ENCODE measurements around the gene CRIP3.
"Not testable (repeated sequence)": the region's sequence is repeated elsewhere in the genome, so short reads cannot be mapped to it uniquely, and the experiment has no call there.

CRIP3 gene, protein sequence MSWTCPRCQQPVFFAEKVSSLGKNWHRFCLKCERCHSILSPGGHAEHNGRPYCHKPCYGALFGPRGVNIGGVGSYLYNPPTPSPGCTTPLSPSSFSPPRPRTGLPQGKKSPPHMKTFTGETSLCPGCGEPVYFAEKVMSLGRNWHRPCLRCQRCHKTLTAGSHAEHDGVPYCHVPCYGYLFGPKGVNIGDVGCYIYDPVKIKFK

DNA sequence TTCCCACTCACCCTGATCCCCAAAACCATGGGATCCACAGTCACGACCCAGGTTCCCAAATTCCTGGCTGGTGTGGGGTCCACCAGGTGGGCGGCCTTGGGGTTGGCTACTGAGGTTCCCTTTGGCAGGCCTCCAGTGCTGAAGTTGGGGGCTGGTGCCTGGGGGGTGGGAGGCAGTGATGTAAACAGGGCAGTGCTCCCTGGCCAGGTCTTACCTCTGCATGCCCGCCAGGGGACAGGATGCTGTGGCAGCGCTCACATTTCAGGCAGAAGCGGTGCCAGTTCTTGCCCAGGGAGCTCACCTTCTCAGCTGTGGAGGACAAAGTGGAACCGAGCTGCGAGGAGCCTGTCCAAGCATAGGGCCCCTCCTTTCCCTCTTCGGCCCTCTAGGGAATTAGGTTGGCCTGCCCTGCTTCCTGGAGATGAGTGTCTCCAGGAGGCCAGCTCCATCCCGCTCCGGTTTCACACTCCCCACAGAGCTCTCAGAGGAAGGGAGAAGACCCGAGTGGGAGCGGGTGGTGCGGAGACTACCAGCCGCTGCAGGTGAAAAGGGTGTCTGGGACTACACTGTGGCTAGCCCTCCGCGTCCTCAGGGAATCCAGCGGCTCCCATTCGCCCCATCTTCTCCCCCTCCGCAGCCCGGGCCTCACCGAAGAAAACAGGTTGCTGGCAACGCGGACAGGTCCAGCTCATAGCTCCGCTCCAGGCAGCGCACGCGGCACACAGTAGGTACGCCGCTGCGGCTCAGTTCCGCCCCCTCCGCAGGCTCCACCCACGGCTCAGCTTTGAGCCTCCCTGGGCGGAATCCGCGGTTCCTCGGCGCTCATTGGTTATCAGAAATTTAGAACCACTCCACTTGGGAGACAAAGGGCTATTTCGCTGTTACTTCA, at the start of gene CRIP3:
Gene CRIP3 (minus strand): TSS at position 726 of the 889 bp plus-strand sequence. CDS start 34 bp downstream, at position 692.
- in situ Hi-C loops (cut with HindIII; ENCODE audit: low sequenced_read_pairs), result no loop called here

DNA sequence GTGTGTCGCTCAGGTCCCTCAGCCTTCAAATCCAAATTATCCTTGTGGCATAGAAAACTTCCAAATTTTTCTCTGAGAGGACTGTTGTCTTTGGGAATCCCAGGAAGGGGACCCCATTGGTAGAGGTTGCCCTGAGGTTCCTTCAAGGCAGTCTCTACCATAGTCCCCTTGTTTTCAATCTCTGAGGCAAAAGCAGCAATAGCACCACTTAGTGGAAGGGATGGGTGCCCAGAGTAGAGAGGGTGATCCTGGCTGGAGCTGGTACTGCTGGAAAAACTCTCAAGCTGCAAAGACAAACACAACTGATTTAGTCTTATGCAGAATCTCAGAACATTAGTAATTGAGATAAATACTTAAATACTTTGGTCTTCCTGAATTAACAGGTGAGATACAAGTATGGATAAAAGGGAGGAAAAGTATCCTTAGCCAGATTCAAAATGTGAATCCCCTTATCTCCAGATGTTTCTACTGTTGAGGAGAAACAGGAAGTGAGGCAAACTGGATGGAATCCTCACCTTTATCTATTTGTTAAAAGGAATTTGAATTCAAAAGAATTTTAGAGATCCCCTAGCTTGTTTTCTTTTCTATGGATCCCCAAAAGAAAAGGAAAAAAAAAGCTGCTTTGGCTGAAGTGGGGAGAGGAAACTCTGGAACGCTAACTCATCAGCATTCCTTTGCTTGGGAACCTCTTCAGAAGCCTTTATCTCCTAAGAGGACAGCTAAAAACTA, 47.4 kb upstream of the CRIP3 start:
- in situ Hi-C loops (cut with HindIII; ENCODE audit: low sequenced_read_pairs), result no loop called here

DNA sequence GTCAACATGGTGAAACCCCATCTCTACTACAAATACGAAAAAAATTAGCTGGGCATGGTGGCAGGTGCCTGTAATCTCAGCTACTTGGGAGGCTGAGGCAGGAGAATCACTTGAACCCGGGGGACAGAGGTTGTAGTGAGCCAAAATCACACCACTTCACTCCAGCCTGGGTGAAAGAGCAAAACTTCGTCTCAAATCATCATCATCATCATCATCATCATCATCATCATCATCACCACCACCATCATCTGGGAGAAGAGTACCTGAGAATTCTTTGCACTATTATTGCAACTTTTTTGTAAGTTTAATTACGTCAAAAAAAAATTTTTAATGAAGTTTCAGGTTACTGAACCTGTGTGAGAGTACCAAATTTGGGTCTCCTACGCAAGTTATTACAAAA, 43.3 kb upstream of the CRIP3 start:
- in situ Hi-C loops (cut with HindIII; ENCODE audit: low sequenced_read_pairs), result not testable (repeated sequence)

DNA sequence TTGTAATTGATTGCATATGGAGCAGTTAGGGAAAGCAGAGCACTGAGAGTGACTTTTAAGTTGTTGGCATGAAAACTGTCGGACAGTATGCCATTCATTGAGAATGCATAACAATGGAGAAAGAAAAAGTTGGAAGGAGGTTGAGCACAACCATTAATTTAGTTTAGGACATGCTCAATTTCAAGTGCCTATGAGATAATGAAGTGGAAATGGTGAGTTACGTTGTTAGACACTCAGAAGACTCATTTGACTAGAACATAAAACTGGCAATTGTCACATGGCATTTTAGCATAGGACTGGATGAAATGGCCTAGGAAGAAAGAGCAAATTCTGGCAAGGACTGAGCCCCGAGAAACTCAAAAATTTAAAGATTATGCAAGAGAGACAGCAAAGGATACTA, 38.8 kb upstream of the CRIP3 start:
- in situ Hi-C loops (cut with HindIII; ENCODE audit: low sequenced_read_pairs), result no loop called here

DNA sequence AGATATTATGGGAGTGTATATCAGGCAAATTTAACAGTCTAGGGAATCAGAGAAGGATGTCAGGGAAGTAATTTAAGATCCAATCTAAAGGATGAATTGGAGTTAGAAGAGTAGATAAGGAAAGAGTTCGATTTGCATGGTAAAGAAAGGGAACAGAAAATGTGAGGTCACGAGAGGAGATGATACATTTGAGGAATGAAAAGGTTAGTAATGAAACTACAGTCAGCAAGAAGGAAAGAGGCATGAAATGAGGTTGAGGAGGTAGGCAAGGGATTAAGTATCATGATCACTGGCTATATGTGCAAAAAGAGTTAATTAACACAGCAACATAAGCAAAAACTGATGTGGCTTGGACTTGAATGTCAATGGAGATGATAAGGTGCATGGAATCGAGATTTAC, 38.4 kb upstream of the CRIP3 start:
- in situ Hi-C loops (cut with HindIII; ENCODE audit: low sequenced_read_pairs), result no loop called here

DNA sequence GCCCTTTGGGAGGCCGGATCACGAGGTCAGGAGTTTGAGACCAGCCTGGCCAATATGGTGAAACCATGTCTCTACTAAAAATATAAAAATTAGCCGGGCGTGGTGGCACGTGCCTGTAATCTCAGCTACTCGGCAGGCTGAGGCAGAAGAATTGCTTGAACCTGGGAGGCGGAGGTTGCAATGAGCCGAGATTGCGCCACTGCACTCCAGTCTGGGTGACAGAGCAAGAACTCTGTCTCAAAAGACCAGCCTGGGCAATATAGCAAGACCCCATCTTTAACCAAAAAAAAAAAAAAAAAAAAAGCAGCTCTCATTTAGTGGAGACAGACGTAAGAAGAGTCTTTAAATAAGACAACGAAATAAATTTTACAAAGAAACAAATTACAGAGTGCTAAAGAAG, 37.6 kb upstream of the CRIP3 start:
- in situ Hi-C loops (cut with HindIII; ENCODE audit: low sequenced_read_pairs), result not testable (repeated sequence)

DNA sequence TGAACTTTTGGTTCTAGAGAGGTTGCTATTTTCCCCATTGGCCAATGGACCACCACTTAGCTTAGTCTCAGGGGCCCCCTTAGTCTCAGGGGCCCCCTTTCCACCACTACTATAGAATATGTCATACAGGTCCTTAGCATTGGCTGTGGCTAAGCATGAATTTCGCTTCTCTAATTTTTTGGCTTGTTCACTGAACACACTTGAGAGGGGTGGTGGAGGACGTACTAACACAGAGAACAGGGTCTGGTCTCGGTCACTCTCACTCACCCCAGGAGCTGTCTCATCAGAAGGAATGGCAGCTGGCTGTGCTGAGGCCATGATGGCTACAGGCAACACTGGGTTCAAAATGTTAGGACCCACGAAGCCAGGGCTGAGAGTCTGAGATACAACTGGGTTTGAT, 30.5 kb upstream of the CRIP3 start:
- in situ Hi-C loops (cut with HindIII; ENCODE audit: low sequenced_read_pairs), result no loop called here

DNA sequence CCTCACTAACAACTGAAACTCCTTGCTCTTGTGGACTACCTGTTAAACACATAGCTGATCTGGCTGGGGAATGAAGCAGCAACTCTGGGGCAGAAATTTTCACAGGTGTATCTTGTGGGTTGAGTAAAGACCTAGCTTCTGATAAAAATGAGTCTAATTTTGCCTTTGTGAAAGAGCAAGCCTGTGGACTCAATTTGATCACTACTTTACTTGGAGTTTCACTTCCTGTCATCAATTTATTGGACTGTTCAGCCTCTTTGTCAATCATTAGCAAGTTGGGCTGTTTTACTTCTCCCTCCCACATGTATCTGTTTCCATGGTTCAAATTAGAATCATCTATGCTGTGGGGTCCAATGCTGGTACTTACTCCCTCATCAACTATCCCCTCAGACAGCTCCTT, 29.6 kb upstream of the CRIP3 start:
- in situ Hi-C loops (cut with HindIII; ENCODE audit: low sequenced_read_pairs), result no loop called here

DNA sequence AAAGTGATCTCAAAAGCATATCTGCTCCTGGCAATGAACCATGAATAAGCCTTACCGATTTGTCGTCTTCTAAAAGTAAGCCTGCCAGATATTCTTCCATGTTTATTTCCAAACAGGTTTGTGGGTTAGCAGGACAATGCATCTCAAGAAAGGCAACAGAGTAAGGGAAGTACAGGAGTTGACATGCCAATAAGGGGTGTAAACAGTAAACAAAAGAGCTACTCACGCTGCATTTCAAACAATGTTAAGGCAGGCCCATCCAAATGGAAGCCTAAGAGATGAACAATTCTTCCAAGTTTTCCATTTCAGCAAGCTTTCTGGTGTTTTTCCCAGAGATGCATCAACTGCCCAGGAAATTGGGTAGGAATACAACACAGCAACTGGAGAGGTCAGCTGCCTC, 27.8 kb upstream of the CRIP3 start:
- in situ Hi-C loops (cut with HindIII; ENCODE audit: low sequenced_read_pairs), result no loop called here

DNA sequence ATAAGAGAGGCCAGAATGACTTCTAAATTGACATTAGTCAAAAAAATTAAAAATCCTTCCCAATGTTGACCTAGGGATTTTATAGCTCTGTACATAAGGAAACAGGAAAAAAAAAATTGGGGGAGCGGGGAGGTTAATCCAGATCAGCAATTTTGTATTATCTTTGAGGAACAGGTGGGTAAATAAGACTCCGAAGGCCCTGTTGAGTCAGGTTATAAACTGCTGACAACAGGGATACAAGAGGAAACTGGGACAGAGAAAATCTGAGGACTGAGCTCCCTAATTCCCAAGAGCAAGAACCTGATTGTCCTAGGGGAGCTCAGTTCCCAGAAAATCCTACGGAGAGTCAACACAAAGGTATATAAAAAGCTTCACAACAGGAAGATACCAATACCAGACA, 26.8 kb upstream of the CRIP3 start:
- in situ Hi-C loops (cut with HindIII; ENCODE audit: low sequenced_read_pairs), result no loop called here

DNA sequence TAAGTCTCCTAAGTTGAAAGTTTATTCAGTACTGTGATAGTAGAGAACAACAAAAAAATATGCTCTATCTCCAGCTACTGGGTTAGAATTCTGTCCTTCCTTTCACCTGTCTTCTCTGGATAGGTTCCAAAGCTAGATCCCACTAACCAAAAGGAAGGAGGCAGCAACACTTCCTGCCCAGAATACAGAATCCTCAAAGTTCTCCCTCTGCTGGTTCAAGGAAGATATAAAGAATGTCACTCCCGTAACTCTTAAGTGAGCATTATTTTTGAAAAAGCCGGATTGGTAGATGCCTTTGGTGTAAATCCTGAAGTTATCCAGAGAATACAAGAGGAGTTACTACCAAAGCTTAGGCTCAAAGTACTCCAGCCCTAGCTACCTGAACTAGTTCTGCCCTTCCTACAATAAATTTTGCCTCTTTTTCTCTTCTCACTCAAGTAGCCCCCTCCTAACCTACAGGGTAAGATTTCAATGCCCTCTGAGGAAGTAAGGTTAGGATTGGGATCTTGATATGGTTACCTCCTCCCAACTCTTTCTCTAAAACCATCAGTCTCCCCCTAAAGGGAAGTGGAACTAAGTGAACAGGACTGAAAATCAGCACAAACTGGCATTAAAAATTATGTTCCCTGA, 26.0 kb upstream of the CRIP3 start:
- in situ Hi-C loops (cut with HindIII; ENCODE audit: low sequenced_read_pairs), result no loop called here

DNA sequence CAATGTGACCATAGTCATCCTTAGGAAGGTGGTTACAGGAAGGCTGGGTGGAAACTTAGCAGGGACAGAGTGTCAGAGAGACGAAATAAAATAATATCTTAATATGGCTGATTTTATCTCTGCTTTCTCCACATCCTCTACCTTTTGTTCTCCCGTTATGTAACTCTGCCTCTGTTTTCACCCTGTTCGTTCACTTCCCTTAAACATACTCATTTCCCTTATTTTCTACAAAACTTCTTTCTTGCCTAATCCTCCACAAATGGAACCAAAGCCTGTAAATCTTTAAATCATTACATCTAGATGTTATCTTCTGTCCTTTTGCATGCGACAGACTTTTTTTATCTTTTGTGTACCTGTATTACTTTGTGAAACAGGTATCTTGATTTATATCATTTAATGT, 23.3 kb upstream of the CRIP3 start:
- in situ Hi-C loops (cut with HindIII; ENCODE audit: low sequenced_read_pairs), result no loop called here

DNA sequence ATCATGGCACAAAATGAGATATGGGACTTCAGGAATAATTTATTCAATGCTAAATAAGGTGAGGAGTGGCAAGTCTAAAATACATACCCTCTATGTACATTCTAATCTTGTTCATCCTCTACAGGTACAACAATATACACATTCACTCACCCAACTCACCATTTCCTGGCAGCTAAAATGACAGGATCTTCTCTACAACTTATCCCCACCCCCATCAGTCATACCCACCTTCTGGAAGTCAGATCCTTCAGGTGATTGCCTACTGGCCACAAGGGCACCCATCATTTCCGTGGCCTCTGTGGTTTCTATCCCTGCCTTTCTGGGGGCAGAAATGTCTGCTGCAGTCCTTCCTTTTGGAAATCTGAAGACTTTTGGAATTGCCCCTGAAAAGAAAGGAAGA, 22.8 kb upstream of the CRIP3 start:
- in situ Hi-C loops (cut with HindIII; ENCODE audit: low sequenced_read_pairs), result no loop called here

DNA sequence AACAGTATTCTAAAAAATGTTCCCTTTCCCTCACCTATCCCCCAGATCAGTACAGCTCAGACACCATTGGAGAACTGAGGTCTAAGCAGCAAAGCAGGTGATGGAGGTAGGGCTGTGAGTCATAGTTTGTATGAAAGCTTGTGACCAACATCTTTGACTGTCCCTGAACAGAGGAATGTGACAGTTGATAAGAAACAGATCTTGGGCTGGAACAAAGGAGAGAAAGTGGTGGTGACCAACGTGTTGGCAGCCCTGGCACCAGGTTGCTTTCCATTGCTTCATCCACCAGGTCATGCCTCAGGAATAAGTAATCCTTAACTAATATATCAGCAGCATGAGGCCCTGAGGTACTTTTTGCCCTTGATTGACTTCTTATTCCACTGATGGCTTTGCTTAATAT, 19.9 kb upstream of the CRIP3 start:
- in situ Hi-C loops (cut with HindIII; ENCODE audit: low sequenced_read_pairs), result no loop called here

DNA sequence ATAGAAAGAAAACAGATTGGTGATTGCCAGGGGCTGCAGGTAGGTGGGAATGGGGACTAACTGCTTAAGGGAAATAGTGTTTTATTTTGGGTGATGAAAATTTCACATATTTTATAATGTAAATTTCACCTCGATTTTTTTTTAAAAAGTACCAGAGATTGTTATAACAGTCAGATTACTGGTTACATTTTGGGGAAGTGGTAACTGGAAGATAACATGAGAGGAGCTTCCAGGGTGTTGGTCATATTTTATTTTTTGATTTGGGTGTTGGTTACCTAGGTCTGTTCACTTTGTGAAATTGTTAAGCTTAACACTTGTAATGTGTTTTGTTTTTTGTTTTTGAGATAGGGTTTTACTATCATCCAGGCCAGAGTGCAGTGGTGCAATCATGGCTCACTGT, 17.2 kb upstream of the CRIP3 start:
- in situ Hi-C loops (cut with HindIII; ENCODE audit: low sequenced_read_pairs), result no loop called here

DNA sequence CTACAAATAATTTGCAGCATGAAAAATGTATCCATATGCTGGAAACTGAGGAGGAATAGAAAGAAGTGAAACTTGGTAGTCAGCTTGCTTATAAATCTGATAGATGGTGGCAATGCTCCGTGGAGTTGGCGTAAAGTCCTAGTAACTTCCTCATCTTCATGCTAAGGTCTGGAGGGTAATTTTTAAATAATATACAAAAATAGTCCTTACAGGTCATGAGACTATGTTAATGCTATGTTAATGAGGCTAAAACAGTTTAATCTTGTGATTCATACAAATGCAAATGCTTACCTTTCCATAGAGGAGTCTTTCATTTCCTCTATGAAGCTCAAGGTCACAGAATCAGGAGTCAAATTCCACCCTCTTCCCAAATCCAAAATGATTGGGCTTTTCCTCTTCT, 9.4 kb upstream of the CRIP3 start:
- in situ Hi-C loops (cut with HindIII; ENCODE audit: low sequenced_read_pairs), result no loop called here

DNA sequence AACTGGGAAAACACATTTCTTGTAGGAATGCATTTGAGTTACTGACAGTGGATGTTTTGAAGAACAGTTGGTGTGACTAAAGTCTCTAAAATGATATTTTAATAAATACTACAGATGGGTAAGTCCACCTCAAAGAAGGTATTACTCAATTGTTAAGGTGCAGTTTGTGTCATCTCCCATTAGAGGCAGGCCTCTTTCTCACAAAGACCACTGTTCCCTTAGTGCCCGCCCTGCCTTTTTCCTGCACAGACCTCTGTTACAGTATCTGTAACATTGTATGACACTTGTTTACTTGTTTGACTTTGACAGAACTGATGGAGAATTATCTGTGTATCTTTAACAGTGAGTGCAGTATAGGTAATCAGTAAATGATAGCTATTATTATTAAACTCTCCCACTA, 5.2 kb upstream of the CRIP3 start:
- in situ Hi-C loops (cut with HindIII; ENCODE audit: low sequenced_read_pairs), result no loop called here

DNA sequence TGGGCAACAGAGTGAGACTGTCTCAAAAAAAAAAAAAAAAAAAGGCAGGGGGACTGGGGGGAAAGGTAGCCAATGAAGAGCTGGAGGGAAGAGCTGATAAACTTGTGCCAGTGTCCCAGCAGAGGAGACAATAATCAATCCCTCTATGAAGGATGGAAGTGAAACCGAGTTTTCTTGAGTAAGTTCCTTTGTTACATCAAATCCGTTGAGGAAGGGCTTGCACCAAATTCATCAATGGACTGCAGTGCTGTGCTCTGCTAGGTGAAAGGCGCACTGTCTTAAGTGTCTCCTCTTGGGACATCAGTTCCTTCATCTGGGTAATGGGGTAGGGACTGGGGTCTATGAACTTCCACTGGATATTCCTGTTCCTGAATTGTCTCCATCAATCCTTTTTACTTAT, 3.0 kb upstream of the CRIP3 start:
- in situ Hi-C loops (cut with HindIII; ENCODE audit: low sequenced_read_pairs), result no loop called here

DNA sequence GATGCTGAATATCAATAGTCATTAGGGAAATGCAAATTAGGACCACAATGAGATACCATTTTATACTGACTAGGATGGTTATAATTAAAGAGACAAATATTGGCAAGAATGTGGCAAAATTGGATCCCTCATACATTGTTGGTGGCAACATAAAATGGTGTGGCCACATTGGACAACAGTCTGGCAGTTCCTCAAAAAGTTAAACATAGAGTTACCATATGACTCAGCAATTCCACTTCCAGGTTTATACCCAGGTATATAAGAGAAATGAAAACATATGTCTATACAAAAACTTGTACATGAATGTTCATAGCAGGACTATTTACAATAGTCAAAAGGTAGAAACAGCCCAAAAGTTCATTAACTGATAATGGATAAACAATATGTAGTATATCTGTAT, 2.0 kb upstream of the CRIP3 start:
- in situ Hi-C loops (cut with HindIII; ENCODE audit: low sequenced_read_pairs), result no loop called here

DNA sequence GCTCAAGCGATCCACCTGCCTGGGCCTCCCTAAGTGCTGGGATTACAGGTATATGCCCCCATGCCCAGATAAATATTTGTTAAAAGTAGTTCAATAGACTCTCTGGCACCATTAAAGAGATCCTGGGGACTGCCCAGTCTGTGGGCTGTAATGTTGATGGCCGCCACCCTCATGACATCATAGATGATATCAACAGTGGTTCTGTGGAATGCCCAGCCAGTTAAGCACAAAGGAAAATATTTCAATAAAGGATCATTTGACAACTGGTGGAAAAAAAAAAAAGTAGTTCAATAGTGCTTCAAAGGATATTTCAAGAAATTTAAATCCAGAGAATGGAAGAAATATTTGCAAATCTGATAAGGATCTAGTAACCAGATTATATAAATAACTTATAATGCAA, 1.5 kb upstream of the CRIP3 start:
- in situ Hi-C loops (cut with HindIII; ENCODE audit: low sequenced_read_pairs), result no loop called here

DNA sequence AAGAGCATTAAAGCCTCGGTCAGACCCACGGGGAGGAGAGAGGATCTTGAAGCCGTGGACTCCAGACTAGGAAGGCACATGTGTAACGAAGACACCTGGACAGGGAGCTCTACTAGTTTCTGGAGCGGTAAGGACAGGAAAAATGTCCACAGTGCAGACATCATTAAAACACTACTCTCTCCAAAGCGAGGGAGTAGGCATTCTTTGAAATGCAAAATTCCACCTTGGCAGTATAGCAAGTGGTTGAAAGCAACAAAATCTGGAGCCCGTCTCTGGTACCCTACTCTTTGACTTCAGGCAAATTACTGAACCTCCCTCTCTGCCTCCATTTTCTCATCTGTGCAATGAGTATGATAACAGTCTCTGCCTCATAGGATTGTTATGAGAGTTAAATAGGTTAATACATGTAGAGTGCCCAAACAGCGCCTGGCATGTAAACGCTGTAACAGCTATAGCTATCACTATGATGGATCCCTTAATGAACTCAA, 408 bp upstream of the CRIP3 start:
- in situ Hi-C loops (cut with HindIII; ENCODE audit: low sequenced_read_pairs), result no loop called here

All from DLD1 (cell line).